Neural cell (in vitro differentiated cells): ENCODE results near the gene LPP. TPM values are rescaled to one million over a fixed set of nuclear protein-coding genes. Genes with fewer than 3 reads are reported as not detected.

ENCODE experiments used
- H2AFZ ChIP-seq: fragments of 200-600, 300-800 bp; sonication (generic), shearing (Covaris generic); 2 replicates; pipeline ENCODE4 v1.6.0; 2014; ENCODE audit warnings: low read depth, mild to moderate bottlenecking, antibody characterized with exemption, low read length, moderate library complexity
- H3F3A ChIP-seq: fragments of 200-600 bp; shearing (Covaris generic); 2 replicates; pipeline ENCODE4 v1.6.1; 2016; ENCODE audit warnings: mild to moderate bottlenecking, moderate library complexity, mixed read lengths, antibody characterized with exemption, low read length; ENCODE audit not compliant: insufficient read depth, poor library complexity, severe bottlenecking
- H3K27ac ChIP-seq: fragments of 200-600, 300-800 bp; sonication (generic), shearing (Covaris generic); 2 replicates; pipeline ENCODE4 v1.5.1; 2014; ENCODE audit warnings: mild to moderate bottlenecking, low read length, moderate library complexity
- H3K27me3 ChIP-seq: fragments of 300-800, 200-600 bp; sonication (generic), shearing (Covaris generic); 2 replicates; pipeline ENCODE4 v1.6.0; 2014; ENCODE audit warnings: mild to moderate bottlenecking, low read depth, low read length, moderate library complexity; ENCODE audit not compliant: insufficient read depth
- H3K36me3 ChIP-seq: fragments of 300-800, 200-600 bp; sonication (generic), shearing (Covaris generic); 2 replicates; pipeline ENCODE4 v1.5.1; 2014; ENCODE audit warnings: mild to moderate bottlenecking, antibody characterized with exemption, low read length, moderate library complexity; ENCODE audit not compliant: insufficient read depth
- H3K4me2 ChIP-seq: fragments of 300-800, 200-600 bp; sonication (generic), shearing (Covaris generic); 2 replicates; pipeline ENCODE4 v1.6.0; 2014; ENCODE audit warnings: mild to moderate bottlenecking, low read length
- H3K4me3 ChIP-seq: fragments of 300-800, 200-600 bp; sonication (generic), shearing (Covaris generic); 2 replicates; pipeline ENCODE4 v1.5.1; 2014; ENCODE audit warnings: mild to moderate bottlenecking, low read length, moderate library complexity
- H3K79me2 ChIP-seq: fragments of 200-600 bp; shearing (Covaris generic); replicated peaks from 2 replicates; pipeline ENCODE4 v1.6.0; 2014; ENCODE audit warnings: mild to moderate bottlenecking, low read length, moderate library complexity; ENCODE audit not compliant: insufficient read depth
- H3K9ac ChIP-seq: fragments of 300-800, 200-600 bp; sonication (generic), shearing (Covaris generic); 2 replicates; pipeline ENCODE4 v1.6.1; 2016; ENCODE audit warnings: mild to moderate bottlenecking, low read length, mixed read lengths
- H3K9me2 ChIP-seq: fragments of 200-600 bp; shearing (Covaris generic); 2 replicates; pipeline ENCODE4 v1.6.1; 2016; ENCODE audit warnings: mild to moderate bottlenecking, low read length, mixed read lengths; ENCODE audit not compliant: insufficient read depth
- H3K9me3 ChIP-seq: fragments of 200-600, 300-800 bp; sonication (generic), shearing (Covaris generic); 2 replicates; pipeline ENCODE4 v1.6.1; 2016; ENCODE audit warnings: mild to moderate bottlenecking, mixed run types, low read length, moderate library complexity, mixed read lengths
- H4K20me1 ChIP-seq: fragments of 200-600 bp; shearing (Covaris generic); 2 replicates; pipeline ENCODE4 v1.6.1; 2016; ENCODE audit warnings: mild to moderate bottlenecking, mixed run types; ENCODE audit not compliant: insufficient read depth
- CTCF ChIP-seq: fragments of 450-650 bp; IDR thresholded peaks from 2 replicates; pipeline ENCODE4 v1.5.1; 2014; ENCODE audit warnings: antibody characterized with exemption, mild to moderate bottlenecking, moderate library complexity; ENCODE audit not compliant: poor library complexity, severe bottlenecking
- EP300 ChIP-seq: fragments of 450-650 bp; conservative IDR thresholded peaks from 2 replicates; pipeline ENCODE4 v1.6.1; 2014; ENCODE audit warnings: antibody characterized with exemption, mild to moderate bottlenecking, moderate library complexity; ENCODE audit not compliant: poor library complexity, severe bottlenecking
- EZH2 ChIP-seq: fragments of 200-600, 300-800 bp; shearing (Covaris generic), sonication (generic); IDR thresholded peaks from 2 replicates; pipeline ENCODE4 v1.6.1; 2014; ENCODE audit warnings: antibody characterized with exemption, low read length, borderline replicate concordance, mild to moderate bottlenecking; ENCODE audit not compliant: insufficient read depth, poor library complexity, severe bottlenecking
- MXI1 ChIP-seq: fragments of 450-650 bp; conservative IDR thresholded peaks from 2 replicates; pipeline ENCODE4 v1.6.1; 2014; ENCODE audit warnings: antibody characterized with exemption, mild to moderate bottlenecking; ENCODE audit not compliant: poor library complexity, severe bottlenecking
- POLR2AphosphoS5 ChIP-seq: IDR thresholded peaks from 2 replicates; pipeline ENCODE4 v1.6.1; 2012
- RAD21 ChIP-seq: fragments of 450-650 bp; conservative IDR thresholded peaks from 2 replicates; pipeline ENCODE4 v1.6.1; 2014; ENCODE audit warnings: antibody characterized with exemption, mild to moderate bottlenecking, moderate library complexity
- SMC3 ChIP-seq: fragments of 450-650 bp; conservative IDR thresholded peaks from 2 replicates; pipeline ENCODE4 v1.6.1; 2014; ENCODE audit warnings: antibody characterized with exemption, mild to moderate bottlenecking, moderate library complexity; ENCODE audit not compliant: poor library complexity
- TAF1 ChIP-seq: IDR thresholded peaks from 2 replicates; pipeline ENCODE4 v1.6.1; 2012; ENCODE audit warnings: low read depth
- polyA plus RNA-seq: library from polyadenylated mRNA; depleted of rRNA; stranded (reverse); fragments of >200 nt; gene quantifications from 2 replicates; pipeline ENCODE4 v1.2.3, GENCODE V29; 2014
- TF ChIP-seq, protein P1 (sequence below): IDR thresholded peaks from 2 replicates; pipeline ENCODE4 v1.6.1; 2012; ENCODE audit warnings: borderline replicate concordance

LPP gene
- polyA plus RNA-seq, 1 donor from 2014 or later = 3.0 TPM

DNA sequence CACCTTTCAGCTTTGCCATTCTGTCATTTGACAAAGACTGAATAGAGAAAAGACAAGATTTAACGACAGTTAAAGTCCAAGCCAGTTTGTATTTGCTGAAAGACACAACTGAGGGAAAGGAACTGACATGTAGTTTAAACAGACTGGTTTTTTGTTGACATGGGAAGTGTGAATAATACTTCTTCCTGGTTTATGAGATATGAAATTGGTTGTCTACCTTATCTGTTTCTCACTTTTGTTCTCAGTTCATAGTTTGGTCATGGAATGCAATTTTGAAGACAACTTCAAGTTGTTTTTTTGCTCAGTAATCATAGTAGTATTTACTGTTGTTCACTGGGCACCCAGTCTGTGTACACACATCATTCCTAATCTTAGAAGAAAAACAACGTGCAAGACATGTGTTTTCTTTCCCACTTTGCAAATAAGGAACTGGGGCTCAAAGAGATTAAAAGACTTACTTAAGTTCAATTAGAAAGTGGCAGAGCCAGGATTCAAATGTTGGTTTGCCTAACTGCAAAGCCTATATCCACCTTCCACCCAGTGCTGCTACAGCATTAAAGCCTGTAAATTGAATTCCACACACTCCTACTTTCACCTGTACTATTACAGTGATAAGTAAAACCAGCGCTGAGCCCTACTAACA lies 103.5 kb downstream of the LPP start:
- no peak overlapping the region for H2AFZ ChIP-seq
- no peaks in the 10 kb centered on the region for H3K36me3 ChIP-seq
- H4K20me1 ChIP-seq = no peaks in the 10 kb centered on the region
- H3K4me2 ChIP-seq = no peak overlapping the region
- H3K4me3 ChIP-seq = no peak overlapping the region
- no peaks in the 10 kb centered on the region for H3K79me2 ChIP-seq
- no peaks in the 10 kb centered on the region for H3K27me3 ChIP-seq
- TF ChIP-seq EZH2 (no peak), RAD21 (no peak), POLR2AphosphoS5 (no peak), TAF1 (no peak), CTCF (no peak), MXI1 (no peak), EP300 (no peak), SMC3 (no peak)
- TF ChIP-seq, protein P1, sequence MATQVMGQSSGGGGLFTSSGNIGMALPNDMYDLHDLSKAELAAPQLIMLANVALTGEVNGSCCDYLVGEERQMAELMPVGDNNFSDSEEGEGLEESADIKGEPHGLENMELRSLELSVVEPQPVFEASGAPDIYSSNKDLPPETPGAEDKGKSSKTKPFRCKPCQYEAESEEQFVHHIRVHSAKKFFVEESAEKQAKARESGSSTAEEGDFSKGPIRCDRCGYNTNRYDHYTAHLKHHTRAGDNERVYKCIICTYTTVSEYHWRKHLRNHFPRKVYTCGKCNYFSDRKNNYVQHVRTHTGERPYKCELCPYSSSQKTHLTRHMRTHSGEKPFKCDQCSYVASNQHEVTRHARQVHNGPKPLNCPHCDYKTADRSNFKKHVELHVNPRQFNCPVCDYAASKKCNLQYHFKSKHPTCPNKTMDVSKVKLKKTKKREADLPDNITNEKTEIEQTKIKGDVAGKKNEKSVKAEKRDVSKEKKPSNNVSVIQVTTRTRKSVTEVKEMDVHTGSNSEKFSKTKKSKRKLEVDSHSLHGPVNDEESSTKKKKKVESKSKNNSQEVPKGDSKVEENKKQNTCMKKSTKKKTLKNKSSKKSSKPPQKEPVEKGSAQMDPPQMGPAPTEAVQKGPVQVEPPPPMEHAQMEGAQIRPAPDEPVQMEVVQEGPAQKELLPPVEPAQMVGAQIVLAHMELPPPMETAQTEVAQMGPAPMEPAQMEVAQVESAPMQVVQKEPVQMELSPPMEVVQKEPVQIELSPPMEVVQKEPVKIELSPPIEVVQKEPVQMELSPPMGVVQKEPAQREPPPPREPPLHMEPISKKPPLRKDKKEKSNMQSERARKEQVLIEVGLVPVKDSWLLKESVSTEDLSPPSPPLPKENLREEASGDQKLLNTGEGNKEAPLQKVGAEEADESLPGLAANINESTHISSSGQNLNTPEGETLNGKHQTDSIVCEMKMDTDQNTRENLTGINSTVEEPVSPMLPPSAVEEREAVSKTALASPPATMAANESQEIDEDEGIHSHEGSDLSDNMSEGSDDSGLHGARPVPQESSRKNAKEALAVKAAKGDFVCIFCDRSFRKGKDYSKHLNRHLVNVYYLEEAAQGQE = no peak
- no peaks in the 10 kb centered on the region for H3F3A ChIP-seq
- H3K9me2 ChIP-seq = no peaks in the 10 kb centered on the region
- H3K9ac ChIP-seq = no peak overlapping the region
- no peak overlapping the region for H3K27ac ChIP-seq
- H3K9me3 ChIP-seq = no peaks in the 10 kb centered on the region

- Histone ChIP-seq H3K79me2 (no peaks in the 10 kb centered on the region), H3K9me3 (no peaks in the 10 kb centered on the region), H3K4me3 (no peak overlapping the region), H2AFZ (no peak overlapping the region), H4K20me1 (no peaks in the 10 kb centered on the region), H3K9ac (no peak overlapping the region), H3K27ac (no peak overlapping the region), H3K9me2 (no peaks in the 10 kb centered on the region), H3K27me3 (no peaks in the 10 kb centered on the region), H3K36me3 (no peaks in the 10 kb centered on the region), H3F3A (no peaks in the 10 kb centered on the region), H3K4me2 (no peak overlapping the region)
- TF ChIP-seq EP300 (no peak), SMC3 (no peak), EZH2 (no peak), TAF1 (no peak), POLR2AphosphoS5 (no peak), CTCF (no peak), MXI1 (no peak), RAD21 (no peak)
- TF ChIP-seq, protein P1 = no peak
These were observed 105.2 kb downstream of the LPP start for GRCh38 chr3:188259191-188259590.
